ENCODE measurements around the gene C2CD3. TPM values are rescaled to one million over a fixed set of nuclear protein-coding genes. Genes with fewer than 3 reads are reported as not detected.

Gene C2CD3
- total RNA-seq, 2 donors from 2014 or later, result 35.3 to 37.9 TPM

DNA sequence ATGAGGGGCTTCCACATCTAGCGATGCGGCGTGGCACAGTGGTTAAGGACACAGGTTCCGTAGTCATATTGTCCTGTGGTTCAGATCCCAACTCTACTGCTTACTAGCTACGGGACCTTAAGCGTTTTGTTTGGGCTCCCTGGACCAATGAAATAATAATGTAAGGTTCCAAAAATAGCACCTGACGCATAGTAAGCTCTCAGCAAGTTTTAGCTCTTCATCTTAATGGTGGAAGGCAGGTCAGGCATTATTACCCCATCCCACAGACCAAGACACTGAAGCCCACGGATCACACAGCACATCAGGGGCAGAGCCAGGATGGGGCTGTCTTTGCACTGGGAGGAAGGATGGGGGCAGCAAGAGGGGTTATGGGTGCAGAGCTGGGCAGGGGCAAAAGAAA is 206.9 kb downstream of the C2CD3 start:
- Mint-ChIP-seq H3K27me3 (no peaks in the 10 kb centered on the region), H3K27ac (peak overlapping the region; percentile 42), H3K4me3 (peak overlapping the region; percentile 41), H3K36me3 (ENCODE audit: low read depth) (no peaks in the 10 kb centered on the region), H3K9me3 (no peaks in the 10 kb centered on the region), H3K4me1 (peaks cover 13% of the 10 kb centered on the region)
- ATAC-seq (replicated peaks), result no peak

Other genes with a start within 250 kb of the C2CD3 start
- 1 to 10 TPM in 1 of 2 donors, not detected in 1; 1.2 TPM for gene DNAJB13, start 220.0 kb downstream of the C2CD3 start, total RNA-seq
- 100 to 1,000 TPM; 199 to 269 TPM for gene UCP2, start 188.2 kb downstream of the C2CD3 start, total RNA-seq
- gene UCP3, start 161.9 kb downstream of the C2CD3 start, total RNA-seq, result 1 to 10 TPM; 4.3 to 6.6 TPM
- gene PPME1, start 287 bp upstream of the C2CD3 start, total RNA-seq, result 10 to 100 TPM; 47.9 to 98.5 TPM
- gene P4HA3, start 140.6 kb upstream of the C2CD3 start, total RNA-seq, result not detected
- gene PGM2L1, start 227.4 kb upstream of the C2CD3 start, total RNA-seq, result 1 to 10 TPM; 5.1 to 7.9 TPM